ENCODE measurements around the gene TTC8. TPM values are rescaled to one million over a fixed set of nuclear protein-coding genes. Genes with fewer than 3 reads are reported as not detected.
"Not testable (repeated sequence)": the region's sequence is repeated elsewhere in the genome, so short reads cannot be mapped to it uniquely, and the experiment has no call there.

Gene TTC8
- total and polyA plus RNA-seq, 7 donors = 1.6 to 4.7 (median 3.0) TPM

- intact Hi-C loops (cut with DNase I) = no loop called here
- Histone ChIP-seq H3K27me3 (ENCODE audit: insufficient read depth in 3 of 3, low read length in 2 of 3) (peaks cover 0 to 4% (median 0%) of the 10 kb centered on the region in 3 donors), H3K27ac (no peak overlapping the region), H3K9me3 (no peaks in the 10 kb centered on the region), H3K4me1 (no peaks in the 10 kb centered on the region), H3K4me3 (no peak overlapping the region), H3K36me3 (ENCODE audit: insufficient read depth in 1 of 2, low read depth in 1 of 2) (no peaks in the 10 kb centered on the region)
- DNase-seq = no peak
- no peak for ATAC-seq
- 23 to 37% (median 32%) methylated on average over 1 of the region's 1 CpG for WGBS, 3 donors
- TF ChIP-seq CTCF (IDR thresholded peaks at IDR 0.05) = no peak
Observed at GRCh38 chr14:88804477-88804876, 20.0 kb upstream of the TTC8 start.

- peaks cover 0 to 4% (median 0%) of the 10 kb centered on the region in 3 donors for H3K27me3 ChIP-seq (ENCODE audit: insufficient read depth in 3 of 3, low read length in 2 of 3)
- ATAC-seq = no peak
- no peak for DNase-seq
Observed at GRCh38 chr14:88808359-88808758, 16.1 kb upstream of the TTC8 start.

GRCh38 chr14:88815980-88816379 lies 8.5 kb upstream of the TTC8 start:
- WGBS, 3 donors = 94 to 97% (median 96%) methylated on average over 4 of the region's 4 CpGs
- no peak for TF ChIP-seq CTCF (IDR thresholded peaks at IDR 0.05)
- Histone ChIP-seq H3K4me1 (no peaks in the 10 kb centered on the region), H3K4me3 (no peak overlapping the region), H3K9me3 (no peaks in the 10 kb centered on the region), H3K36me3 (ENCODE audit: insufficient read depth in 1 of 2, low read depth in 1 of 2) (no peaks in the 10 kb centered on the region), H3K27me3 (ENCODE audit: insufficient read depth in 3 of 3, low read length in 2 of 3) (no peaks in the 10 kb centered on the region), H3K27ac (no peak overlapping the region)
- intact Hi-C loops (cut with DNase I) = no loop called here
- no peak for DNase-seq
- ATAC-seq = no peak

More at GRCh38 chr14:88808359-88808758, 16.1 kb upstream of the TTC8 start:
- H3K4me3 ChIP-seq = no peak overlapping the region
- H3K9me3 ChIP-seq = no peaks in the 10 kb centered on the region
- H3K36me3 ChIP-seq (ENCODE audit: insufficient read depth in 1 of 2, low read depth in 1 of 2) = no peaks in the 10 kb centered on the region
- no peaks in the 10 kb centered on the region for H3K4me1 ChIP-seq
- no peak overlapping the region for H3K27ac ChIP-seq
- intact Hi-C loops (cut with DNase I) = no loop called here
- TF ChIP-seq CTCF (IDR thresholded peaks at IDR 0.05) = no peak

GRCh38 chr14:88818018-88818417 lies 6.4 kb upstream of the TTC8 start:
- intact Hi-C loops (cut with DNase I) = no loop called here
- WGBS, 3 donors = 91 to 100% (median 92%) methylated on average over 1 of the region's 1 CpG
- DNase-seq (no peak), ATAC-seq (no peak)
- no peak overlapping the region for H3K4me3 ChIP-seq
- no peak for TF ChIP-seq CTCF (IDR thresholded peaks at IDR 0.05)
- no peaks in the 10 kb centered on the region for H3K27me3 ChIP-seq (ENCODE audit: insufficient read depth in 3 of 3, low read length in 2 of 3)
- H3K9me3 ChIP-seq = no peaks in the 10 kb centered on the region
- no peak overlapping the region for H3K27ac ChIP-seq
- no peaks in the 10 kb centered on the region for H3K36me3 ChIP-seq (ENCODE audit: insufficient read depth in 1 of 2, low read depth in 1 of 2)
- H3K4me1 ChIP-seq = no peaks in the 10 kb centered on the region

GRCh38 chr14:88819674-88820073 lies 4.8 kb upstream of the TTC8 start:
- 55 to 61% (median 58%) methylated on average over 3 of the region's 3 CpGs for WGBS, 3 donors
- H3K36me3 ChIP-seq (ENCODE audit: insufficient read depth in 1 of 2, low read depth in 1 of 2); H3K27me3 ChIP-seq (ENCODE audit: insufficient read depth in 3 of 3, low read length in 2 of 3); H3K27ac ChIP-seq; ATAC-seq; intact Hi-C loops (cut with DNase I); H3K4me3 ChIP-seq; H3K4me1 ChIP-seq; DNase-seq; H3K9me3 ChIP-seq: not testable (repeated sequence)
